A673 (cell line): ENCODE measurements around the gene SEZ6L2.

Source experiments
- CTCF ChIP-seq: fragments of 300-800, 200-600 bp; sonication (generic); conservative IDR thresholded peaks from 2 replicates; pipeline ENCODE4 v1.5.1; 2017; ENCODE audit warnings: low read depth, mild to moderate bottlenecking, antibody characterized with exemption, low read length, moderate library complexity, mixed read lengths
- EZH2 ChIP-seq: fragments of 200-600 bp; sonication (generic); IDR thresholded peaks from 2 replicates; pipeline ENCODE4 v1.6.1; 2017; ENCODE audit warnings: borderline replicate concordance, low read depth, mild to moderate bottlenecking, mixed read lengths, antibody characterized with exemption, low read length; ENCODE audit not compliant: poor library complexity, severe bottlenecking

GRCh38 chr16:29898135-29898803 lies 1.1 kb downstream of the SEZ6L2 start:
- no peak for TF ChIP-seq CTCF
- TF ChIP-seq EZH2: no peak
